ENCODE measurements around the gene POLA2.
"Not testable (repeated sequence)": the region's sequence is repeated elsewhere in the genome, so short reads cannot be mapped to it uniquely, and the experiment has no call there.

Gene POLA2

GRCh38 chr11:65308281-65308891 is 46.6 kb downstream of the POLA2 start:
- DNase-seq (ENCODE audit: low spot score): no peak

GRCh38 chr11:65309006-65309405 is 47.2 kb downstream of the POLA2 start:
- no peak for DNase-seq (ENCODE audit: low spot score)

GRCh38 chr11:65310215-65310614 is 48.5 kb downstream of the POLA2 start:
- DNase-seq (ENCODE audit: low spot score): no peak

GRCh38 chr11:65310736-65311135 is 49.0 kb downstream of the POLA2 start:
- no peak for DNase-seq (ENCODE audit: low spot score)

GRCh38 chr11:65311170-65311678 is 49.5 kb downstream of the POLA2 start:
- DNase-seq (ENCODE audit: low spot score): no peak

GRCh38 chr11:65314501-65315203 is 52.9 kb downstream of the POLA2 start, which contains the start of gene CDC42EP2:
TSS of gene CDC42EP2 (plus strand) at chr11:65314866. CDS start at chr11:65320899, 6,033 bp downstream.
- peak; percentile 90 for DNase-seq (ENCODE audit: low spot score)

- DNase-seq (ENCODE audit: low spot score): peak; percentile 83
These were observed 53.6 kb downstream of the POLA2 start for GRCh38 chr11:65315204-65315865.

GRCh38 chr11:65315866-65316226 is 54.1 kb downstream of the POLA2 start:
- no peak for DNase-seq (ENCODE audit: low spot score)

- DNase-seq (ENCODE audit: low spot score): no peak
These were observed 54.7 kb downstream of the POLA2 start for GRCh38 chr11:65316227-65317024.

GRCh38 chr11:65317025-65317786 is 55.4 kb downstream of the POLA2 start:
- DNase-seq (ENCODE audit: low spot score): no peak

GRCh38 chr11:65320386-65321075 is 58.8 kb downstream of the POLA2 start:
- no peak for DNase-seq (ENCODE audit: low spot score)

- DNase-seq (ENCODE audit: low spot score): no peak
These were observed 59.3 kb downstream of the POLA2 start for GRCh38 chr11:65321076-65321475.

GRCh38 chr11:65321828-65322485 is 60.2 kb downstream of the POLA2 start:
- DNase-seq (ENCODE audit: low spot score): no peak

GRCh38 chr11:65323813-65324212 is 62.1 kb downstream of the POLA2 start:
- DNase-seq (ENCODE audit: low spot score): no peak

GRCh38 chr11:65325435-65325834 is 63.7 kb downstream of the POLA2 start:
- no peak for DNase-seq (ENCODE audit: low spot score)

- no peak for DNase-seq (ENCODE audit: low spot score)
These were observed 65.3 kb downstream of the POLA2 start for GRCh38 chr11:65327021-65327420.

- DNase-seq (ENCODE audit: low spot score): no peak
These were observed 67.7 kb downstream of the POLA2 start for GRCh38 chr11:65329478-65329877.

GRCh38 chr11:65329944-65330403 is 68.2 kb downstream of the POLA2 start:
- peak; percentile 71 for DNase-seq (ENCODE audit: low spot score)

- no peak for DNase-seq (ENCODE audit: low spot score)
These were observed 68.8 kb downstream of the POLA2 start for GRCh38 chr11:65330544-65330943.

GRCh38 chr11:65332591-65332990 is 70.8 kb downstream of the POLA2 start:
- not testable (repeated sequence) for DNase-seq (ENCODE audit: low spot score)

Data from germinal center (tissue), 1 donor.